GM23338 (cell line): ENCODE results near the gene DMD.

Experiments
- CREB1 ChIP-seq: fragments of 250-450 bp; sonication (Bioruptor Pico); IDR thresholded peaks from 2 replicates; pipeline ENCODE4 v1.5.0; 2020; ENCODE audit warnings: low read depth, mild to moderate bottlenecking, moderate library complexity
- CTCF ChIP-seq, 2 experiments: fragments of 200-600 bp in 1 of 2; sonication (generic) in 1 of 2; conservative IDR thresholded peaks; 2 replicates each; pipeline versions ENCODE4 v1.5.1 to v1.6.1; 2016 to 2017; ENCODE audit warnings: antibody characterized with exemption in 2 of 2, low read depth in 2 of 2, mild to moderate bottlenecking in 2 of 2, moderate library complexity in 1 of 2
- ETS1 ChIP-seq: IDR thresholded peaks from 2 replicates; pipeline ENCODE4 v1.6.1; 2016; ENCODE audit warnings: antibody characterized with exemption
- EZH2 ChIP-seq: fragments of 200-600 bp; sonication (generic); IDR thresholded peaks from one replicate; pipeline ENCODE4 v1.8.0; 2017; ENCODE audit warnings: antibody characterized with exemption, mild to moderate bottlenecking, low read depth; ENCODE audit not compliant: unreplicated experiment
- EZH2phosphoT487 ChIP-seq: fragments of 200-600 bp; sonication (generic); IDR thresholded peaks from one replicate; pipeline ENCODE4 v1.8.1; 2018; ENCODE audit warnings: antibody characterized with exemption; ENCODE audit not compliant: unreplicated experiment
- POLR2AphosphoS5 ChIP-seq: IDR thresholded peaks from 2 replicates; pipeline ENCODE4 v1.6.1; 2016; ENCODE audit warnings: antibody characterized with exemption, low read depth
- REST ChIP-seq: IDR thresholded peaks from one replicate; pipeline ENCODE4 v1.6.1; 2018; ENCODE audit warnings: antibody characterized with exemption; ENCODE audit not compliant: unreplicated experiment
- STAT1 ChIP-seq: IDR thresholded peaks from one replicate; pipeline ENCODE4 v1.6.1; 2016; ENCODE audit warnings: antibody characterized with exemption; ENCODE audit not compliant: unreplicated experiment
- ZNF114 ChIP-seq: fragments of 250-450 bp; sonication (Bioruptor Pico); IDR thresholded peaks from 2 replicates; pipeline ENCODE4 v1.5.0; 2020; ENCODE audit warnings: mild to moderate bottlenecking, moderate library complexity
- ZNF331 ChIP-seq: fragments of 250-450 bp; sonication (Bioruptor Pico); IDR thresholded peaks from 2 replicates; pipeline ENCODE4 v1.5.0; 2020; ENCODE audit warnings: low read depth, mild to moderate bottlenecking, moderate library complexity

- TF ChIP-seq CTCF (conservative IDR thresholded peaks at IDR 0.05; ENCODE audit: low read depth in 2 of 2) (no peak), EZH2phosphoT487 (no peak), EZH2 (no peak), CREB1 (CRISPR knock-in tag) (no peak), POLR2AphosphoS5 (no peak), REST (no peak), ZNF114 (CRISPR knock-in tag) (no peak), ETS1 (no peak), STAT1 (no peak), ZNF331 (CRISPR knock-in tag) (no peak)
Observed at GRCh38 chrX:31542566-31542965, 1668.8 kb downstream of the DMD start.
